Cardiac muscle cell (in vitro differentiated cells and primary cell): ENCODE data around the gene ACP2. TPM values are rescaled to one million over a fixed set of nuclear protein-coding genes. Genes with fewer than 3 reads are reported as not detected.
A peak's percentile ranks its signal among the peaks of the same experiment; 100 is the strongest.

Experiments used
- DNase-seq, 2 donors: peaks; one replicate each; pipeline versions ENCODE4 v3.0.0 to v3.0.0-alpha.2; 2010 to 2017; ENCODE audit warnings: low read depth in 1 of 2, low spot score in 1 of 2
- H3K27ac ChIP-seq: fragments of 200-600 bp; sonication (generic); 2 replicates; pipeline ENCODE4 v1.5.1; 2016
- H3K27me3 ChIP-seq: fragments of 200-600 bp; sonication (generic); 2 replicates; pipeline ENCODE4 v1.6.0; 2016; ENCODE audit warnings: control low read depth
- H3K36me3 ChIP-seq: fragments of 200-600 bp; sonication (generic); 2 replicates; pipeline ENCODE4 v1.5.1; 2016; ENCODE audit warnings: control low read depth
- H3K4me1 ChIP-seq: fragments of 200-600 bp; sonication (generic); 2 replicates; pipeline ENCODE4 v1.8.1; 2017; ENCODE audit warnings: low read depth, mild to moderate bottlenecking, mixed run types
- H3K4me3 ChIP-seq: fragments of 200-600 bp; sonication (generic); 2 replicates; pipeline ENCODE4 v1.5.1; 2016; ENCODE audit warnings: mild to moderate bottlenecking
- H3K9me3 ChIP-seq: fragments of 200-600 bp; sonication (generic); 2 replicates; pipeline ENCODE4 v1.5.1; 2017; ENCODE audit warnings: low read depth, mild to moderate bottlenecking, control low read depth
- CTCF ChIP-seq: IDR thresholded peaks from 2 replicates; pipeline ENCODE4 v1.5.1; 2012; ENCODE audit warnings: low read depth, mild to moderate bottlenecking, low read length
- polyA plus RNA-seq: library from polyadenylated mRNA; unstranded; fragments of >200 nt; fragmentation: Nextera tagmentation; extraction: Ambion mirVana; gene quantifications from 2 replicates; pipeline ENCODE4 v1.2.1, GENCODE V29; 2016
- total RNA-seq: library from RNA; depleted of rRNA; stranded (reverse); fragments of >200 nt; gene quantifications from 2 replicates; pipeline ENCODE4 v1.2.3, GENCODE V29; 2016

The ACP2 gene
- total and polyA plus RNA-seq, 2 experiments from 2014 or later, result 67.5 to 87.7 TPM

- peaks cover 60% of the 10 kb centered on the region for H3K36me3 ChIP-seq
- TF ChIP-seq CTCF, result no peak
- H3K4me3 ChIP-seq, result no peak overlapping the region
- no peaks in the 10 kb centered on the region for H3K4me1 ChIP-seq
- H3K27ac ChIP-seq, result no peak overlapping the region
- DNase-seq, result no peak
- H3K27me3 ChIP-seq, result no peaks in the 10 kb centered on the region
- H3K9me3 ChIP-seq, result no peaks in the 10 kb centered on the region
These were observed 6.7 kb downstream of the ACP2 start for GRCh38 chr11:47241841-47242301.

GRCh38 chr11:47239852-47240251 lies 8.8 kb downstream of the ACP2 start:
- Histone ChIP-seq H3K27me3 (no peaks in the 10 kb centered on the region), H3K27ac (peak overlapping the region; percentile 66), H3K9me3 (no peaks in the 10 kb centered on the region), H3K4me3 (no peak overlapping the region), H3K4me1 (peaks cover 2% of the 10 kb centered on the region), H3K36me3 (peaks cover 45% of the 10 kb centered on the region)
- TF ChIP-seq CTCF, result no peak
- no peak for DNase-seq

GRCh38 chr11:47236482-47236881 lies 12.1 kb downstream of the ACP2 start:
- Histone ChIP-seq H3K27me3 (no peaks in the 10 kb centered on the region), H3K9me3 (no peaks in the 10 kb centered on the region), H3K36me3 (peaks cover 21% of the 10 kb centered on the region), H3K27ac (no peak overlapping the region), H3K4me1 (peaks cover 4% of the 10 kb centered on the region), H3K4me3 (no peak overlapping the region)
- no peak for TF ChIP-seq CTCF
- peak in 1 of 2 donors; percentile 25 for DNase-seq

GRCh38 chr11:47235163-47235562 lies 13.5 kb downstream of the ACP2 start:
- Histone ChIP-seq H3K4me1 (peaks cover 4% of the 10 kb centered on the region), H3K36me3 (peaks cover 10% of the 10 kb centered on the region), H3K27ac (peak overlapping the region; percentile 48), H3K4me3 (no peak overlapping the region), H3K27me3 (no peaks in the 10 kb centered on the region), H3K9me3 (no peaks in the 10 kb centered on the region)
- no peak for DNase-seq
- TF ChIP-seq CTCF, result no peak

GRCh38 chr11:47234669-47235100 lies 13.9 kb downstream of the ACP2 start:
- DNase-seq, result peak in 1 of 2 donors; percentile 59
- peak overlapping the region; percentile 48 for H3K27ac ChIP-seq

More at GRCh38 chr11:47234669-47235100, 13.9 kb downstream of the ACP2 start:
- Histone ChIP-seq H3K36me3 (peaks cover 6% of the 10 kb centered on the region), H3K4me3 (no peak overlapping the region), H3K4me1 (peaks cover 4% of the 10 kb centered on the region), H3K9me3 (no peaks in the 10 kb centered on the region), H3K27me3 (no peaks in the 10 kb centered on the region)
- no peak for TF ChIP-seq CTCF
